HT1080 (cell line): ENCODE results near the gene ISX. TPM values are rescaled to one million over a fixed set of nuclear protein-coding genes. Genes with fewer than 3 reads are reported as not detected.

Experiments used
- DNase-seq: peaks from one replicate; pipeline ENCODE4 v3.0.0-alpha.2; 2015; ENCODE audit warnings: low read depth
- total RNA-seq: library from RNA; depleted of rRNA; stranded (reverse); fragments of >200 nt; shearing (Covaris generic); gene quantifications from 2 replicates; pipeline ENCODE4 v1.2.3, GENCODE V29; 2014

ISX gene
- total RNA-seq, 1 experiment from 2014 or later: not detected

DNA sequence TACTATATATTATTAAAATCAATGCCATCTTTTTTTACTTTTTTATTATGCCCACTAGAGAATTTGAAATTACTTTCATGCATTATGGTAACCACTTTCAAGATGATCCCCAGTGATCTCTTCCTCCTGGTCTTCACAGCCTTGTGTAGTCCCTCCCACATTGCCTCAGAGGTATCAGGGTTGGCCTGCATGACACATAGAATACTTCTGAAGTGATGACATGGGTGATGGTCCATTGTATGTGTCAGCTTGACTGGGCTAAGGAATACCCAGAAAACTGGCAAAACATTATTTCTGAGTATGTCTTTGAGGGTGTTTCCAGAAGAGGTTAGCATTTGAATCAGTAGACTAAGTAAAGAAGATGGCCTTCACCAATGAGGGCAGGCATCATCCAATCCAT, 14.2 kb upstream of the ISX start:
- peak; percentile 15 for DNase-seq

DNA sequence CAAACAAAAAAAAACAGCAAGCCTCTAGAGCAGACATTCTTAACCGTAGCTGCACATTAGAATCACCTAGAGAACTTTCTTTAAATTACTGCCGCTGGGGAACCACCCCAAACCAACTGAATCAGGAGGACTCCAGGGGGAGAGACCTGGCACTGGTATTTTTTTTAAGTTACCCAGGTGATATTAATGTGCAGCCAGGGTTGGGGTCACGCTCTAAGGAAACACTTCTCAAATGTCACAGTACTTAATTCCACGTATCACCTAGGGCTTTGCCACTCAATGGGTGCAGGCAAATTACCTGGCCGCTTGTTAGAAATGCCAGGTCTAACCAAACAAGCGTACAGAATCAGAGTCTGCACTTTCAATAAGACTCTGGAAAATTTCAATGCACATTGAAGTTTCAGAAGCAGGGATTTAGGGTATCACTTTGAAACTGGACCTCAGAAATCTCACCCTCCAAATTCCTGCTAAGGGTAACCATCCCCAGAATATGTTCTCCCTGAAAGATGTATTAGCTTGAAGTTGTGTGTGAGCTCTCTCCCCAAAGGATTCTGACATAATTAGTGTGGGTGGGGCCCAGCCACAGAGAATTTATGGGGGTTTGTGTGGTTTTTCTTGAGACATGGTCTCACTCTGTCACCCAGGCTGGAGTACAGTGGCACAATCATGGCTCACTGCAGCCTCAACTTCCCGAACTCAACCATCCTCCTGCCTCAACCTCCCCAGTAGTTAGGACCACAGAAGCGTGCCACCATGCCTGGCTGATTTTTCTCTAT, 12.7 kb upstream of the ISX start:
- no peak for DNase-seq

GRCh38 chr22:35054064-35054463, 11.9 kb upstream of the ISX start:
- DNase-seq: no peak

DNA sequence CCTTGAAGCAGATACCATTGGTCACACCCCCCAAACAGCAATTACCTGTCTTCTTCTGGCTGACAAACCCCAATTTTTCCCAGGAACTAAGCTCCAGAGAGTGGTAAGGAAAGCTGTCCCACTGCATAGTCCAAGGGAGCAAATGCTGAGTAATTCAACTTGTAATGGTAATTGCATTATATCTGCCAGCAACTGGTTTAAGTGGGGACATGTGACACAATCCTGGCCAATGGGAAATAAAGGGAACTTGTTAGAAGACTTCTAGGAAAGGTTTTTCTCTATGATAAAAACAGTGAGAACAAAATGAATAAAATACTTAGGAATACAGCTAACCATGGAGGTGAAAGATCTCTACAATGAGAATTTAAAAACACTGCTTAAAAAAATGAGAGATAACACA, 9.5 kb upstream of the ISX start:
- DNase-seq: no peak

GRCh38 chr22:35057155-35057554, 8.8 kb upstream of the ISX start:
- DNase-seq: no peak

- DNase-seq: no peak
These were observed 6.3 kb upstream of the ISX start for GRCh38 chr22:35059632-35060031.

DNA sequence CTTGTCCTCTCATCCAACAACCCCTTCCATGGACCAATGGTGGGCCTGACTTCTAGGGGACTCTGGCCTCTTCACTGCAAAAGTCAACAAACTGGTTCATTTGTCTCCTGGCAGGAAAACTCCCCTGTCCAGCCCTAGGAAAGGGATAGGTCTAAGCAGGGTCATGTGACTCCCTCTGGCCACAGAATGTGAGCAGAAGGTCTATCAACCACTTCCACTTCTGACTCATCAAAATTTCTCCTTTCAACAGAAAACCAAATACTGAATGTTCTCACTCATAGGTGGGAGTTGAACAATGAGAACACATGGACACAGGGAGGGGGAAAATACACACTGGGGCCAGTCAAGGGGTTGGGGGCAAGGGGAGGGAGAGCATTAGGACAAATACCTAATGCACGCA, 1.3 kb upstream of the ISX start:
- peak; percentile 89 for DNase-seq

GRCh38 chr22:35065183-35065582, 775 bp upstream of the ISX start:
- no peak for DNase-seq

DNA sequence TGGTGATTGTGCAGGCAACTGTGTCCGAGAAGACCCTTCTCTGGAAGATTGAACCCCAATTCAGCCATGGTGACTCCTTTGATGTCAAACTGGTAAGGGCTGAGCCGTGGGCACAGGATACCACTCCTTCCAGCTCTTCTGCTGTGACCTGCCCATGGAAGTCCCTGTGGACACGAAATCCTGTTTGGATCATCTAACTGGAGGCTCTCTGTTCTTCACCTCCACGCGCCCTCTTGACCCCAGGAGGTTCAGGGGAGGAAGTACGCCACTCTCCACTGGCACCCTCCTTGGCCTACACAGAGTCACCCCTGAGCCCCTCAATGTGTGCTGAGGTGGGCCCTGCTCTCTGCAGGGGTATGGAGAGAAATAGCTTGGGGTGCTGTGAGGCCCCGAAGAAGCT, 810 bp downstream of the ISX start:
- no peak for DNase-seq

GRCh38 chr22:35069541-35069940, 3.6 kb downstream of the ISX start:
- DNase-seq: no peak

DNA sequence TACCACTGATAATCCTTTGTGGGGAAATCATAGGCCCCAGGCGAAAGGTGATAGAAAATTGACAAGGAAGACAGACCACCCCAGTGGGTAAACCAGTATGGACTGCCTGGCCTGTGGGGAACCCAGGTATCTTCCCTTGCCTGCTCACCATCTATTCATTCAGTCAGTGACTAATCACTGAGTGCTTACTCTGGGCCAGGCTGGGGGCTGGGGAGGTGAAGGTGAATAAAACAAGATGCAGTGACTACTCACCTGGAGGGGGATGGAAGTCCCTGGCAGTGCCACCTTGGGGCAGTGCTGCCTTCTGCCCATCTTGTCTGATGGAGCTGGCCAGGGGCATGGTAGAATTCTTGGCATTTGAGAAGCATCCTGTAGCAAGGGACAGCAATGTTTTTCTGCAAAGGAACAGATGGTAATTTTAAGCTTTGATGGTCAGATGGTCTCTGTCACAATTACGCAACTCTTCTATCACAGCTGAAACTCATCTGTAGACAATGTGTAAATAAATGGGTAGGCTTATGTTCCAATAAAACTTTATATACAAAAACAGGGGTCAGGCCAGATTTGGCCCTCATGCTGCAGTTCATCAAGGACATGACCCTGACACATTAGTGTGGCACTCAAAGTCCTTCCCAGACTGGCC, 4.6 kb downstream of the ISX start:
- no peak for DNase-seq

GRCh38 chr22:35071784-35072183, 5.8 kb downstream of the ISX start:
- no peak for DNase-seq

DNA sequence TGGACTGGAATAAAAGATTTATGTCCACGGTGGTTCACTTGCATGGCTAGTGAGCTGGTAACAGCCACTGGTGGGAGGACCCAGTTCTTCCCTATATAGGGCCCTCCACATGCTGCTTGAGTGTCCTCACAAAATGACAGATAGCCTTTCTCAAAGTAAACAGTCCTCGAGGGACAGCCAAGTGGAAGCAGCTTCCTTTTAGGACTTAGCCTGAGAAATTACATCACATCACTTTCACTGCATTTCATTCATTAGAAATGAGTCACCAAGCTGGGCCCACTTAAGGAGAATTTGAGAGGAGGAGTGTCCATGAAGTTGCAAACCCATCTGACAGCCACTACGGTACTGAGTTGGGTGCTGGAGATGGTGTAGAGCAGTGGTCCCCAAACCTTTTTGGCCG, 7.0 kb downstream of the ISX start:
- peak; percentile 79 for DNase-seq

- DNase-seq: no peak
These were observed 8.6 kb downstream of the ISX start for GRCh38 chr22:35074583-35074982.

GRCh38 chr22:35076630-35077029, 10.7 kb downstream of the ISX start:
- DNase-seq: no peak

GRCh38 chr22:35085621-35086020, 19.7 kb downstream of the ISX start:
- DNase-seq: no peak

DNA sequence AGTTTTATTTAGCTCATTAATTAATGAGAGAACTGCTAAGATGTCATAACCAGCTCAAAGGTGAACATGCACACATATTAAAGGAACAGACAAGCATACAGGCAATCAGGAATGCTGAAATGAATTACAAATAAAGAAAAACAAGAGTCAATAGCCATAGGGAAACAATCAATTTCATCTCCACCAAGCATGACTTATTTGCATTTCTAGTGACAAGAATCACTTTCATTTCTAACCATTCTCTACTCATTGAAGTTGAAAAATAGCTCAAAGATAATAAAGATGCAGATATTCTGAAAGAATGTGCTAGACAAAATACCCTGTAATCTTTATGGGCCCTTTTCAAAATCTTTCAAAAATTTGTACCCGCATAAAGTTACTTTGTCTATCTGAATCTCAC, 23.2 kb downstream of the ISX start:
- DNase-seq: no peak

- DNase-seq: no peak
These were observed 26.4 kb downstream of the ISX start for GRCh38 chr22:35092406-35092805.

DNA sequence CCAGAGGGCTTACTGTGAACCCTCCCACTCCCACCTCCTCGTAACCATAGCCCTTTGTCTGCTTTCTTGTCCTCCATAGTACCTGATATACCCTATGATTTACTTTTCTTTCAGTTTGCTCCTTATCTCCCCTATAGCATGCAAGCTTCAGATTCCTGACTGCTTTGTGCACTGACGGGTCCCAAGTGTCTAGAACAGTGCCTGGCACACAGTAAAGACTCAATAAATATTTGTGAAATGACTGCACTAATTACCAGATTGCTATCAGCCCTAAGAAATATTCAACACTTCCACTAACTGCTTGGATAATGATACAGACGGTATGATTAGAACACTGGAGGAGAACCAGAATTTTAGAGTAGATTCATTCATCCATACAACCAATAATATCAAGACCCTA, 33.0 kb downstream of the ISX start:
- DNase-seq: no peak

GRCh38 chr22:35099883-35100282, 33.9 kb downstream of the ISX start:
- peak; percentile 30 for DNase-seq

DNA sequence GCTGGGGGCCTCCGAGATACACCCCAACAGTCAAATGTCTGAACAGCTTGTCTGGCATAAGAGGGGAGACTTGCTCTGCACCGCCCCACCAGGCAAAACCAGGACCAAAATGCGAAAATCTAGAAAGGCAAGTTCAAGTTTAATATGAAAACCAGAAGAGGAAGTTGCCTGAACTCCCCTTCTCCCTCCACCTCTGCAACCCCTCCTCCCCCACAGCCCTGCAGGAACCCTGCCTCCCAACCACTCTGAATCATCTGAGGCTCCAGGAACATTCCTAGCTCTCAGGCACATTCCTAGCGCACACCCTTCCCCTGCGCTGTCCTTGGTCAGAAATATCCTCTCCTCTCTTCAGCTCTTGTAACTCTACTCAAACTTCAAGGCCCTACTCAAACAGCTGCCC, 36.7 kb downstream of the ISX start:
- DNase-seq: peak; percentile 88

DNA sequence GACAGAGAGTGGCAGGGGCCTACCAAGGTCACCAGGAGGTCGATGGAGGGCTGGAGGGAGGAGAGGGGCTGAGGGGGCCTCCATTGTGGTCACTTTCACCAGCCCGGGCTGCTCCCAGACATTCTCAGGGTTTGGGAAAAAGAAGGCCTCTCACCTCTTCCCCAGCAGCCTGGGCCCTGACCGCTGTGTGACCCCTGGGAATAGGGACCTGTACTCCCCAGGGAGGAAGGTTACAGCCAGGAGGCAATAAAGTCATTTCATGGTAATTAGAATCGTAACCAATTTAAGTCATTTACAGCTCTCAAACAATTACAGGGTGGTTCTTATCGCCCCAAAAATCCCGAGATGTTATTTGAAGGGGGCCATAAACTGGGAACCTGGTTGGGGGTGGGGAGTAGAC, 37.8 kb downstream of the ISX start:
- DNase-seq: no peak

GRCh38 chr22:35104491-35104890, 38.5 kb downstream of the ISX start:
- no peak for DNase-seq
